Tibial nerve (tissue), 3 donors: ENCODE data around the gene SNX8.

Experiments used
- CTCF ChIP-seq, 5 experiments: fragments of 200-600 bp in 3 of 5; fragments of 450-650 bp in 2 of 5; sonication (generic) in 3 of 5; IDR thresholded peaks; one replicate each; pipeline ENCODE4 v1.5.1; 2016 to 2019; ENCODE audit warnings: antibody characterized with exemption in 5 of 5, mild to moderate bottlenecking in 3 of 5, moderate library complexity in 2 of 5
- POLR2A ChIP-seq, 2 donors: fragments of 450-650 bp; IDR thresholded peaks; one replicate each; pipeline ENCODE4 v1.6.1; 2017; ENCODE audit warnings: antibody characterized with exemption in 2 of 2, mild to moderate bottlenecking in 2 of 2, moderate library complexity in 2 of 2

- TF ChIP-seq CTCF (IDR thresholded peaks at IDR 0.05) (no peak), POLR2A (IDR thresholded peaks at IDR 0.05) (no peak)
These were observed 6.5 kb downstream of the SNX8 start for GRCh38 chr7:2307690-2308107.
